Effector memory CD8-positive, alpha-beta T cell (primary cell): Measurements from ENCODE around the gene BABAM2.

ENCODE experiments used
- ATAC-seq: fragments of 150-1000 bp; cut with Tn5 transposase; replicated peaks from 2 replicates; pipeline ENCODE4 v1.10.0; 2021; ENCODE audit warnings: mild to moderate bottlenecking, moderate library complexity
- DNase-seq, 3 experiments: peaks; one replicate each; pipeline ENCODE4 v3.0.0; 2021
- H3K27ac Mint-ChIP-seq, 2 donors: one replicate each; pipeline ENCODE4 v1.8.0; 2022; ENCODE audit warnings: mild to moderate bottlenecking in 2 of 2, mixed read lengths in 2 of 2, moderate library complexity in 2 of 2
- H3K27me3 Mint-ChIP-seq, 2 donors: one replicate each; pipeline ENCODE4 v1.8.0; 2022; ENCODE audit warnings: mixed read lengths in 2 of 2
- H3K36me3 Mint-ChIP-seq: one replicate; pipeline ENCODE4 v1.8.0; 2022; ENCODE audit warnings: mild to moderate bottlenecking, moderate library complexity, mixed read lengths; ENCODE audit not compliant: insufficient read depth
- H3K4me1 Mint-ChIP-seq, 2 donors: one replicate each; pipeline ENCODE4 v1.8.0; 2022; ENCODE audit warnings: low read depth in 2 of 2, mixed read lengths in 2 of 2
- H3K4me3 Mint-ChIP-seq, 2 donors: one replicate each; pipeline ENCODE4 v1.8.0; 2022; ENCODE audit warnings: mild to moderate bottlenecking in 2 of 2, mixed read lengths in 2 of 2, moderate library complexity in 2 of 2
- H3K9me3 Mint-ChIP-seq, 2 donors: one replicate each; pipeline ENCODE4 v1.8.0; 2022; ENCODE audit warnings: mixed read lengths in 2 of 2

The BABAM2 gene

DNA sequence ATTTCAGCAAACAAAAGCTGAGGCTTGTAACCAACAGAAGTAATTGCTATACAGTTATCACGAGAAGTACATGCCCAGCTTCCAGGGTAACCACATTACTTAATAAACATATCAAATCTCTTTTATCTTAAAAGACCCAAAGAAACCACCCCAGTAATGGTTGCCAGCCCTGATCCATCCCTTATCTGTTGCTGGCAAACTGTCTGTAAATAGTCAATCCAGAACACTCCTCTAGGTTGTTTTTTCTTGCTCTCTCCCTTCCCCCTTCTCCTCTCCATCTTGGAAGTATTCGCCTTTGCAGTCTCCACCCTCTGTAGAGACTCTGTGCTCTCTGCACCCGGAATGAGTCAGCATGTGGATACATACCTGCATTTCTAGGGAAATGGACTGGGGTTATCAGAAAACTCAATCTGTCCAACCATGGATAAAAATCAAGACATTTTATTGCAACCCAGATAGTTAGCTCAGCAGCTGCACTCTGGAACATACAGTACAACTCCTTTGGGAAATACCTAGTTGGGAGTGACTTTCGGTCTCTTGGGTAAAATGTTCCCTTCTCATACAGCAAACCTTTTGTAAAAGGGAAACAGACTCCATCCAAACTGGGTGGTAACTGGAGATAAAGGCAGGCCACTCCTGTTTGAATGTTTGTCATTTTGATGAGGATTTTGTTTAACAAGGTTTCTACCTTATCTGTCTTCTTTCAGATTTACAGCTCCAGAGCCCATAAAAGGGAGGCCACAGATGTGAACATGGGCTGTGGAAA is 378.7 kb downstream of the BABAM2 start:
- DNase-seq (no peak), ATAC-seq (no peak)
- peak overlapping the region; percentile 8 to 13 for H3K27ac Mint-ChIP-seq
- H3K9me3 Mint-ChIP-seq = no peaks in the 10 kb centered on the region
- H3K4me1 Mint-ChIP-seq = peaks cover 30 to 42% of the 10 kb centered on the region in 2 donors
- H3K27me3 Mint-ChIP-seq = no peaks in the 10 kb centered on the region
- peaks cover 5% of the 10 kb centered on the region for H3K36me3 Mint-ChIP-seq
- H3K4me3 Mint-ChIP-seq = no peak overlapping the region

DNA sequence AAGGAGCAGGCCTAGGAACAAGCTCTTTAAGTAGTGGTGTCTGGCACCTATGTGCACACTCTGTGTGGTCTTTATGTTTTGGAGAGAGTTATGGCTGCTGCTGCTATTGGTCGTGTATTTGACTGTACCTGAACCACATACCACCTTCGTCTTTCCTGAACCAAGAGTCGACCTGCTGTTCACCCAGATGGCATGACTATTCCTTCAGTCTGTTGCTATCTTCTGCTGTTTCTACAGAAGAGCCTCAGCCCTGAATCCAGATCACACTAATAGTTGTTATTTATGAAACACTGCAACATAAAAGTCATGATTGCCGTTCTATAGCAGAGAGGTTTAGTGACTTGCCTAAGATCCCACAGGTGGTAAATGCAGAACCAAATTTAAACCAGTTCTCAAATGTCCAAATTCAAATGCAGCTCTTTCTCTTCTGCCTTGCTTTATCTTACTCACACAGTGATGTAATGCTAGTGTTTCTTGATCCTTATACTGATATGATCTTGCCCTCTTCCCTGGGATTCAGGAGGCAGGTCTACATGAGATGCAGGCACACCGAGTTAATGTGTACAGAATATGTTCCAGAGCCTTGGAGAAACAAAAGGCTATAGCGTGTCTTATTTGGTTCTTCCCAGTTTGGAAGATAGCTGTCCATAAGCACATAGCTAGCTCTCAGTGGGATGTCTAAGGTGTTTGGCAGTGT is 380.1 kb downstream of the BABAM2 start:
- ATAC-seq (no peak), DNase-seq (no peak)
- Mint-ChIP-seq H3K27me3 (no peaks in the 10 kb centered on the region), H3K36me3 (peaks cover 5% of the 10 kb centered on the region), H3K9me3 (no peaks in the 10 kb centered on the region), H3K27ac (peak overlapping the region; percentile 56 to 78), H3K4me1 (peaks cover 36 to 48% of the 10 kb centered on the region in 2 donors), H3K4me3 (no peak overlapping the region)

DNA sequence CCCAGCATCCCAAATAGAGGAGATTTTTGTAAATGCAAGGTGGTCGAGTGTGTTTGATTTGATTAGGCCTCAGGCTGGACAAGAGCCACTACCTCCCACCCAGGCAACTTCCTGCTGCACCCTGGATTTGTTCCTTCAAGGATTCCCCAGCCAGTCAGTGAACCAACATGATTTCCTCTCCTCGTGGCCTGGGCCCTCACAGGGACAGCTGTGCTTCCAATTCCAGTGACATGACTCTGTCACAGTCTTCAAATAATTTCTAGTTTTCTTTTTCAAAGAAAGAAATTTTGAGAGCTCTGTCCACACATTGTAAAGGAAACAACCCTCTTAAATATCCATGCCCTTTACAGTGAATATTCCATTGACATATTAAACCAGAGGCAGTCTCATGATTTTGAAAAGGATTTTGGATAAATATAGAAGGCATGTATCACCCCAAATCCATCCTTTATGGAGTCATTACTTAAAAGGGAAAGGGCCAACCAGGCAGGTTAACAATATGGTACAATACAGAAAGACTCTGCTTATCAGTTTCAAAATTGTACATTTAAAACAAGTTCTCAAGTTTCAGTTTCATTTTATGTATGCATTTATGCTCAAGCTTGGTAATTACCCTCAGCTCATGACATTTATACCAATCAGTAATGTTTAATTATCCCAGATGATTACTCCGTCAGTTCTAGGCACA is 380.8 kb downstream of the BABAM2 start:
- ATAC-seq = no peak
- H3K27me3 Mint-ChIP-seq = no peaks in the 10 kb centered on the region
- H3K27ac Mint-ChIP-seq = peak overlapping the region; percentile 56 to 78
- peaks cover 5% of the 10 kb centered on the region for H3K36me3 Mint-ChIP-seq
- no peaks in the 10 kb centered on the region for H3K9me3 Mint-ChIP-seq
- peak overlapping the region; percentile 37 to 41 for H3K4me3 Mint-ChIP-seq
- peaks cover 35 to 46% of the 10 kb centered on the region in 2 donors for H3K4me1 Mint-ChIP-seq
- no peak for DNase-seq

DNA sequence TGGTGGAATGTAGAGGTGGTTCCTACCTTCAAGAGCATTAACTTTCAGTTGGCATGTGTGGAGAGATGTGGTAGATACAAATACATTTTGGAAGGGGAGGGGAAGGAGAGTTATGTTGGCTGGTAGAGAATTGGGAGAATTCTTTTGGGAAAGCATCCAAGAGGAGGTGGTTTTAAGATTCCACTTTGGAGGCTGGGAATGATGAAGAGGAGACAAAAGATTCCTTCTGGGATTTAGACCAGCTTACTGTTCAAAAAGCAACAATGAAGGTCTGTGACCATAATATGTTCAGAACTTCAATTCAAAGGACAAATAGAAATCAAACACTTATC is 381.4 kb downstream of the BABAM2 start:
- Mint-ChIP-seq H3K4me1 (peaks cover 31 to 41% of the 10 kb centered on the region in 2 donors), H3K9me3 (no peaks in the 10 kb centered on the region), H3K4me3 (peak overlapping the region; percentile 37 to 41), H3K27me3 (no peaks in the 10 kb centered on the region), H3K27ac (peak overlapping the region; percentile 56 to 78), H3K36me3 (peaks cover 5% of the 10 kb centered on the region)
- no peak for ATAC-seq
- DNase-seq = no peak

DNA sequence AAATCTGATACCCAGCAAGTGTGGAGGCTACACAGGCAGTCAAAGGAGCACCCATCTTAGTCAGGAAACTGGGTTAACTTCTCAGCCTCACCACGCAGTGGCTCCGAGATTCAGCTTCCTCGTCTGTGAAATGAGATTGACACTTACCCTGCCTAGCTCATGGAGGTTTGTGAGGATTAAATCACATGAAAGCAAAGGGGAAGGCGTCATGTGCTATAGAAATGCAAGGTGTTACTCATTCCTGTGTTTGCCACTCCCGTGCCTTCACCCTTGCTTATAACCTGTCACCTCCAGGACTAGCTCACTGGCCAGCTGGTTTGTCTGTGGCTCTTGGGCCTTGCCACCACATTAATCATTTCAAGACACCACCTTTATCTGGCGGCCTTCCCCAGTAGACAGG is 383.2 kb downstream of the BABAM2 start:
- peaks cover 26 to 32% of the 10 kb centered on the region in 2 donors for H3K4me1 Mint-ChIP-seq
- H3K27me3 Mint-ChIP-seq = no peaks in the 10 kb centered on the region
- no peak overlapping the region for H3K4me3 Mint-ChIP-seq
- no peaks in the 10 kb centered on the region for H3K9me3 Mint-ChIP-seq
- ATAC-seq (peak; percentile 91), DNase-seq (peak; percentile 5 to 17 (median 14))
- H3K36me3 Mint-ChIP-seq = peaks cover 2% of the 10 kb centered on the region
- H3K27ac Mint-ChIP-seq = peak overlapping the region; percentile 4 to 23

DNA sequence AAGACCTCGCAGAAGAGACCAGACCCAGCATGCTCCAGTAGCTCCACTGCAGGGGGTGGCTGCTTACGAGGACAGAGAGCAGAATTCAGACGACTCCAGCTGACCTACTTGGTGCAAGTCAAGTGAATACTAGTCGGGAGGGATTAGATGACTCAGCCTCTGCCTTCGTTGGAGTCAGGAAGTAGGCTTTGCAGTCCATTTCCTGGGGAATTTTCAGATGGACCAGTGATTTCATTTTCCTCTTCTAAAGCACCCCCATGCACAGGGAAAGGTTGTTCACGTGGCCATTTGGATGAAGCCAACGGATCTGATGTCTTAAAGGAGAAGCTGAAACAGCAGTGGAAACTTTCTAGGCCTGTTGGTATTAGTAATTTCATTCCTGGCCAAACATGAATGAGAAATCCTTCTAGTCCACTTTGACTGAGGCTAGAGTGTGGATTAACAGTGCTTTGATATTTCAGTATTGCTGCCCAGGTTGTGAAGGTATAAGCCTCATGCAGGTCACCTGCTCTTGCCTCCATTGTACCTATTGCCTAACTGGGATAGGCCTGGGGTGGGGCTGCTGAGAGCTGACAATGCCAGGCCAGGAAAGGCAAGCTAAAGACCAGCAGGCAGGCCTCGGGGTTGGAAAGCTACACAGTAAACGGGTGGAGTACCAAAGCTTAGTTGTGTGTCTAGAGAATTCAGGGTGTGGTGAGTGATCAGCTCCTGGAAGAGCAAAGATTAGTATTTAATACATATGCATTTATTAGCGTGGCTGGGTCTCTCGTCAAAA is 384.6 kb downstream of the BABAM2 start:
- Mint-ChIP-seq H3K4me3 (no peak overlapping the region), H3K4me1 (peaks cover 26 to 32% of the 10 kb centered on the region in 2 donors), H3K27me3 (no peaks in the 10 kb centered on the region), H3K9me3 (no peaks in the 10 kb centered on the region), H3K36me3 (peaks cover 2% of the 10 kb centered on the region), H3K27ac (no peak overlapping the region)
- ATAC-seq (no peak), DNase-seq (no peak)

DNA sequence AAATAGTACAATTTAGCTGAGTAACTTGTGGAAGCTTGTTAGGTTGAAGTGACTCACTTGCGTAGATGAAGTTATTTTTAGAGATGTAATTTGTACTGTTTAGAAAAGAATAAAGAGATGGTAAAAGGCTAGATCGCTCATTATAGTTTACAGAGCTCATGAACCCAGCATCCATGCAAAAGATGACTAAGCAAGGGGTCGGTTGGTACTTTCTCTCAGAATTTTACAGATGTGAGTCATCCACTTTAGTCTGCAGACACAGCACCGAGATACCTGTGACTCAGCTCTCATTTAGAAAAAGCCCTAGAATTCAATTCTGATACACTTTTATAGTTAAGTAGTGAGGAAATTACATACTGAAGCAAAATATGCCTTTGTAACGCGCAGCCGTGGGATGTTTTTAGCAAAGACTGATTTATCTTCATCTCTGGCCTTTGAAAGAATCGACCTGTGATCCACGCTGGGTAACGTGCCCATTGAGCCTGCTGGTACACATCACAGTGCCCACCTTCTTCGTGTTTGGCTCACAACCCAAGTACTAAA is 385.6 kb downstream of the BABAM2 start:
- ATAC-seq = peak; percentile 28
- H3K4me3 Mint-ChIP-seq = no peak overlapping the region
- DNase-seq = no peak
- no peaks in the 10 kb centered on the region for H3K9me3 Mint-ChIP-seq
- no peaks in the 10 kb centered on the region for H3K27me3 Mint-ChIP-seq
- H3K4me1 Mint-ChIP-seq = peaks cover 21 to 25% of the 10 kb centered on the region in 2 donors
- H3K27ac Mint-ChIP-seq = no peak overlapping the region
- peaks cover 2% of the 10 kb centered on the region for H3K36me3 Mint-ChIP-seq

DNA sequence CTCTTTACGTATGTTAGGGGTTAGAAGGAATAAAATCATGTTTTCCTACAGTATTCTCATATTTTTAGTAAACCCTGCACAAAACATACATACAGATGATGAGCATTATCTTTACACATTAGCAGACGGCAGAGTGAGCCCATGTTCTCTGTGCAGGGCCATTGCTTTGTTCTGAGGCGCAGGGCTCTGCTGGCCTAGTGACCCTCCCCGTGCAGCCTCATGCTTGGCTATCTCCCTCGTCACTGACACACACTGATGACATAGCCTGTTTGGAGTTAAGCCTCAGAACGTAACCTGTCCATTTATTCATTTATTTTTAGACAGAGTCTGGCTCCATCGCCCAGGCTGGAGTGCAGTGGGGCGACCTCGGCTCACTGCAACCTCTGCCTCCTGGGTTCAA is 386.3 kb downstream of the BABAM2 start:
- Mint-ChIP-seq H3K4me3 (no peak overlapping the region), H3K27me3 (no peaks in the 10 kb centered on the region), H3K27ac (no peak overlapping the region), H3K4me1 (peaks cover 16 to 21% of the 10 kb centered on the region in 2 donors), H3K9me3 (no peaks in the 10 kb centered on the region), H3K36me3 (no peaks in the 10 kb centered on the region)
- ATAC-seq (no peak), DNase-seq (no peak)

DNA sequence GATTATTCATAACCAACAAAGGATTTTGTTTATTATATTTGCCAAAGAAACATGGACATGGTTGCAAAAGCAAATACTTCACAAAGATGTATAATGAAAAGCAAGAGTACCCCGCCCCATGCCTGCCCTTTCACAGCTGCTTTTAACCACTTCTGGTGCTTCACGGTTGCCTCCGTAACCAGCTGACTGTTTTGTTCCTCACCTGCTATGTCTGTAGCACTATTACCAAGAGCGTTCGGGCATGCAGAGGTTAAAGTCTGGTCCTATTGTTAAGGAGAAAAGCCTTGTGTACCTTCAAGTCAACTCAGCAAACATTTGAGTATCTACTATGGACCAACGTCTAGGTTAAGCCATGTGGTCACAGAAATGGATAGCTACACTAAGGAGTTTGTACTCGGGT is 386.9 kb downstream of the BABAM2 start:
- DNase-seq (no peak), ATAC-seq (no peak)
- Mint-ChIP-seq H3K4me3 (no peak overlapping the region), H3K36me3 (no peaks in the 10 kb centered on the region), H3K9me3 (no peaks in the 10 kb centered on the region), H3K4me1 (peaks cover 14 to 16% of the 10 kb centered on the region in 2 donors), H3K27ac (no peak overlapping the region), H3K27me3 (no peaks in the 10 kb centered on the region)

DNA sequence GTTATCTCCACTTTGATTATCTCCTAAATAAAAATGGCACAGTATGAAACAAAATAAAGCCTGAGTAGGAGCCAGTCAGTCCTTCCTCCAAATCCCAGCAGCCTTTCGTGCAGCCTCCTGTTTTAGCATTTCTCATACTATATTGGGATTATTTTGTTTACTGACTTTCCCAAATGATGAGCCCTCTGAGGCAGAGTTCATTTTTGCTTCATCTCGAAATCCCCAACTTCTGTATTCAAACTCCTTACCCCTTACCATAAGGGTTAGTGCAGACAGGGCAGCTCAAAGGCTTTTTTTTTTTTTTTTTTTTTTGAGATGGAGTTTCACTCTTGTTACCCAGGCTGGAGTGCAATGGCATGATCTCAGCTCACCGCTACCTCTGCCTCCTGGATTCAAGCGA is 388.8 kb downstream of the BABAM2 start:
- no peaks in the 10 kb centered on the region for H3K36me3 Mint-ChIP-seq
- peaks cover 5 to 8% of the 10 kb centered on the region in 2 donors for H3K4me1 Mint-ChIP-seq
- H3K27me3 Mint-ChIP-seq = no peaks in the 10 kb centered on the region
- DNase-seq = no peak
- ATAC-seq = no peak
- H3K4me3 Mint-ChIP-seq = no peak overlapping the region
- no peaks in the 10 kb centered on the region for H3K9me3 Mint-ChIP-seq
- H3K27ac Mint-ChIP-seq = no peak overlapping the region

DNA sequence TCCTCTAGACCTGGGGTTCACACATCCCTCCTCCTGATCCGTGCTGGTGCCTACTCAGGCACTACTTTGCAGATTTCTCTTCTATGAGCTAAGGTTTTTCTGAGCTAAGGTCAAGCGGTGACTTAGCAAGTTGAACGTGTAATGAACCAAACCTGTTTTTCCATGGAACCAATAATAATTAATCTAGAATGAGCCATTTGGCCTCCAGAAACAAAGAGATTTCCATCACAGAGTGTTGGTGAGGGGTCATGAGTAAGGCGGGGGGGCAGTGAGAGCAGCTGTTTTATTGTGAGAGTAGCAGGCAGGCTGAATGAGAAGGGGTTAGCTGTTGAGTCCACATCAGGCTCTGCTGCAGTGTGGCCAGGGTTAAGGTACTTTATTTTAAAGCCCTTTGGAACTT is 390.1 kb downstream of the BABAM2 start:
- Mint-ChIP-seq H3K36me3 (no peaks in the 10 kb centered on the region), H3K27ac (no peak overlapping the region), H3K9me3 (no peaks in the 10 kb centered on the region), H3K27me3 (no peaks in the 10 kb centered on the region), H3K4me1 (peaks cover 0 to 3% of the 10 kb centered on the region in 2 donors), H3K4me3 (no peak overlapping the region)
- no peak for ATAC-seq
- DNase-seq = no peak

DNA sequence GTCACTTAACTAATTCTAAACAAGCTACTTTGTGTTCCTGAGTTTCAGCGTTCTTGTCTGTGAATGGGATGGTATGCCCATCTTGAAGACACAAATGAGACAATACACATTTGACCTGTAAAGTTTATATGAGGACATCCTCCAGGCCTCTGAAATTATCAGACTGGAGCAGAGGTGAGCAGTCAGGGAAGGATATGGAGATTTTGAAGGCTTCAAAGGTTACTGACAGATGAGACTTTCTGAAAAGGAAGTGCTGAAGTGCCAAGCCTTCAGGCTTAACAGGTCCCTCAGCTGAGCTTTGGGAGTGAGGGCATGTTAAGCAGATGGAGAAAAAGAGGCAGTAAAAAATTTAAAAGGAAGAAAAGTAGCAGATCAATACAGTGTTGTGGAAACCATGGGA is 391.2 kb downstream of the BABAM2 start:
- peaks cover 3 to 8% of the 10 kb centered on the region in 2 donors for H3K4me1 Mint-ChIP-seq
- ATAC-seq = no peak
- H3K27me3 Mint-ChIP-seq = no peaks in the 10 kb centered on the region
- no peaks in the 10 kb centered on the region for H3K36me3 Mint-ChIP-seq
- no peak for DNase-seq
- no peaks in the 10 kb centered on the region for H3K9me3 Mint-ChIP-seq
- H3K4me3 Mint-ChIP-seq = no peak overlapping the region
- no peak overlapping the region for H3K27ac Mint-ChIP-seq

DNA sequence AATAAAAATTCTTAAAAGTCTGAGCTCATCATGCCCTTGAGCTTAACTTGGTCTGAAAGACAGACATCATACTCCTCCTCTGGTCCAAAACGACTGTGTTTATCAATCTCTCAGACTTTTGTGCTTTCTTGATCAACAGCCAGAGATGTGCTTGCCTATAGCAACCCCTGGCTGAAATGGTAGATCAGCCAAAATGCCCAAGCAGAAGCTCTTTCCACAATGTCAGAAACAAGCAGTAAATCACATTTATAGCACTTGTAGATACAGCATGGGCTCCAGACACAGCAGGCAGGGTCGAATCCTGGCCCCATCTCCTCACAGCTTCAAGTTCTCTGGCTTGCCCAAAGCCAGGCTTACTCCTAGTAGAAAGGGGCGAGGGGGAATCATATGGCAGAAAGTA is 391.7 kb downstream of the BABAM2 start:
- peak overlapping the region in 1 of 2 donors; percentile 36 for H3K27ac Mint-ChIP-seq
- H3K27me3 Mint-ChIP-seq = no peaks in the 10 kb centered on the region
- peaks cover 3 to 9% of the 10 kb centered on the region in 2 donors for H3K4me1 Mint-ChIP-seq
- no peaks in the 10 kb centered on the region for H3K36me3 Mint-ChIP-seq
- ATAC-seq (no peak), DNase-seq (no peak)
- no peak overlapping the region for H3K4me3 Mint-ChIP-seq
- no peaks in the 10 kb centered on the region for H3K9me3 Mint-ChIP-seq
